Naive thymus-derived CD8-positive, alpha-beta T cell (primary cell): Measurements from ENCODE around the gene SLC23A2. TPM values are rescaled to one million over a fixed set of nuclear protein-coding genes. Genes with fewer than 3 reads are reported as not detected.
"Not testable (repeated sequence)": the region's sequence is repeated elsewhere in the genome, so short reads cannot be mapped to it uniquely, and the experiment has no call there.

ENCODE experiments used
- ATAC-seq, 2 donors: fragments of 150-1000 bp; cut with Tn5 transposase in 1 of 2; sonication (Bioruptor Pico), chemical (Tn5 transposase) in 1 of 2; 1 replicate in 1 of 2; 2 replicates in 1 of 2; pipeline ENCODE4 v1.10.0; 2021; ENCODE audit warnings: mild to moderate bottlenecking in 2 of 2, moderate library complexity in 2 of 2
- POLR2A ChIA-PET: fragments of 350-600 bp; sonication (Branson Sonifier 250); formaldehyde crosslinking; loops from one replicate; lab custom pipeline; 2021; ENCODE audit warnings: antibody characterized with exemption; lab: Charles Lee
- DNase-seq, 10 donors: peaks; one replicate each; pipeline versions ENCODE4 v3.0.0 to v3.0.0-alpha.2; 2020 to 2022
- H3K27ac Mint-ChIP-seq, 10 donors: one replicate each; pipeline ENCODE4 v1.8.0; 2020 to 2022; ENCODE audit warnings: mild to moderate bottlenecking in 10 of 10, mixed read lengths in 10 of 10, moderate library complexity in 4 of 10, inconsistent platforms in 1 of 10
- H3K27me3 Mint-ChIP-seq, 5 donors: one replicate each; pipeline ENCODE4 v1.8.0; 2021 to 2022; ENCODE audit warnings: mixed read lengths in 5 of 5
- H3K36me3 Mint-ChIP-seq, 3 donors: one replicate each; pipeline ENCODE4 v1.8.0; 2020 to 2022; ENCODE audit warnings: mixed read lengths in 3 of 3, mild to moderate bottlenecking in 2 of 3, inconsistent platforms in 1 of 3
- H3K4me1 Mint-ChIP-seq, 4 donors: one replicate each; pipeline ENCODE4 v1.8.0; 2021 to 2022; ENCODE audit warnings: mixed read lengths in 4 of 4
- H3K4me3 Mint-ChIP-seq, 10 donors: one replicate each; pipeline ENCODE4 v1.8.0; 2020 to 2022; ENCODE audit warnings: mild to moderate bottlenecking in 10 of 10, mixed read lengths in 10 of 10, moderate library complexity in 6 of 10, inconsistent platforms in 1 of 10
- H3K9me3 Mint-ChIP-seq, 9 donors: one replicate each; pipeline ENCODE4 v1.8.0; 2020 to 2022; ENCODE audit warnings: mixed read lengths in 9 of 9, mild to moderate bottlenecking in 3 of 9, inconsistent platforms in 1 of 9, moderate library complexity in 1 of 9
- polyA plus RNA-seq, 3 donors: library from polyadenylated mRNA; unstranded; fragments of 300-500 nt; fragmentation: Illumina TruSeq; gene quantifications; one replicate each; pipeline ENCODE4 v1.2.3, GENCODE V29; 2021
- total RNA-seq, 8 experiments: library from RNA in 2 of 8; stranded (reverse) in 2 of 8; gene quantifications; one replicate each; pipeline ENCODE4 v1.2.3 and lab custom pipeline; 2021 to 2026

The SLC23A2 gene
- total and polyA plus RNA-seq, 5 experiments from 2014 or later, result 5.6 to 24.3 (median 8.1) TPM

DNA sequence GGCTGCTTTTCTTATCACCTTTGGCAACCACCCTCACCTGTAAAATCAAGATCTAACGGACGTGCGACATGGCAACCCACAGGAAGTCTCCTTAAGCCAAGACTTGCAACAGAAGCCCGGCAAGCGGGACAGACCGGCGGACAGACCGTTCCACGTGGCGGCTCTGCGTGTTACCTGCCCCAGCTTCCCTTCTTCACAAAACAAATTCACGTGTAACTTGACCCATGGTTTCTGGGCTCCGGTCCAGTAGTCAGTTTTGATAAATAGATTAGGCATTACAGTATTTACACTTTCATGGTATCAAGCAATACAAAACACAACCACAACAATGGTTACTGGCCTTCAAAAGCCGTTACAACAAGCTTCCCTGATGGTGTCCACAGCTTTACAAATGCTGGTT, 145.8 kb downstream of the SLC23A2 start:
- DNase-seq, result no peak
- H3K36me3 Mint-ChIP-seq, result peaks cover 5 to 58% (median 23%) of the 10 kb centered on the region in 3 donors
- ATAC-seq, result no peak
- H3K9me3 Mint-ChIP-seq, result no peaks in the 10 kb centered on the region
- no peak overlapping the region for H3K4me3 Mint-ChIP-seq
- peaks cover 0 to 2% (median 0%) of the 10 kb centered on the region in 4 donors for H3K4me1 Mint-ChIP-seq
- no peaks in the 10 kb centered on the region for H3K27me3 Mint-ChIP-seq
- H3K27ac Mint-ChIP-seq, result no peak overlapping the region
- POLR2A ChIA-PET, result interaction anchor here (0.7 kb wide), 1 partner anchor 42 kb away, joined by 6 read pairs; no protein-coding TSS in a partner anchor

DNA sequence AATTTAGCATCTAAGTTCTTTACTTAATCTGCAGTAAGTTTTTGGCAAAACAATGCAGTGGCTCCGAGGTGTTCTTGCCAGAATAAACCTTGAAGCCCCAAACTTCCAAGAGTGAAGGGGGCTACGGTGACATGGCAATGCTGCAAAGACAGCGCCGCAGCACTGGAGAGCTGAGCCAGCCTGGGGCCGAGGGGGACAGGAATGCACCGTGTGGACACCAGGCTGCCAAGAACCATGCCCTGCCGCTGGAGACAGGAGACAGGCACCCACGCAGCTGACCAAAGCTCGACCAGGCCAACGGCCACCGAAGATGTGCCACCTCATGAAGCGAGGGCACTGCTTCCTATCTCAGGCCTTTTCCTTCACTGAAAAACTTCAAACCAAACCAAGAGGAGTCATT, 146.2 kb downstream of the SLC23A2 start:
- peaks cover under 1 to 54% (median 23%) of the 10 kb centered on the region in 3 donors for H3K36me3 Mint-ChIP-seq
- POLR2A ChIA-PET, result interaction anchor here (0.7 kb wide), 1 partner anchor 41 kb away, joined by 6 read pairs; no protein-coding TSS in a partner anchor
- H3K9me3 Mint-ChIP-seq, result no peaks in the 10 kb centered on the region
- H3K4me1 Mint-ChIP-seq, result peaks cover 0 to 2% (median 0%) of the 10 kb centered on the region in 4 donors
- H3K4me3 Mint-ChIP-seq, result no peak overlapping the region
- no peak overlapping the region for H3K27ac Mint-ChIP-seq
- H3K27me3 Mint-ChIP-seq, result no peaks in the 10 kb centered on the region
- DNase-seq (no peak), ATAC-seq (no peak)

DNA sequence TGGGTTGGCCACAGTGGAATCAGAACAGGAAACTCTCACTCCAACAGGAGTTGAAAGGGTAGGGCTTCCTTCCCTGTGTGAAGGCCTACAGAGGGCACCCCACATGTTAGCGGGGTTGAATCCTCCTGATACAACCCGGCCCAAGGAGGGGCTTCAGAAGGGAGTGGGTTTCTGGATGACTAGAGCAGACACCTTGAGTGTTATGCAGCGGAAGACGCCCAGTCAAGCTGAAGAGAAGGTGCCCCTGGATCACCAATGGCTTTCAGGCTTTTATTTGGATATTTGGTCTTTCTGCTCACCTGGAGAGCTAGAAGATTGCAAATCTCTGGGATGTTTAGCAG, 146.8 kb downstream of the SLC23A2 start:
- no peak for ATAC-seq
- Mint-ChIP-seq H3K36me3 (peaks cover 0 to 49% (median 20%) of the 10 kb centered on the region in 3 donors), H3K27me3 (no peaks in the 10 kb centered on the region), H3K27ac (peak overlapping the region in 2 of 10 donors; percentile 25 to 73), H3K9me3 (no peaks in the 10 kb centered on the region), H3K4me1 (peaks cover 0 to 2% (median 0%) of the 10 kb centered on the region in 4 donors), H3K4me3 (no peak overlapping the region)
- DNase-seq, result no peak
- POLR2A ChIA-PET, result no interaction called here

DNA sequence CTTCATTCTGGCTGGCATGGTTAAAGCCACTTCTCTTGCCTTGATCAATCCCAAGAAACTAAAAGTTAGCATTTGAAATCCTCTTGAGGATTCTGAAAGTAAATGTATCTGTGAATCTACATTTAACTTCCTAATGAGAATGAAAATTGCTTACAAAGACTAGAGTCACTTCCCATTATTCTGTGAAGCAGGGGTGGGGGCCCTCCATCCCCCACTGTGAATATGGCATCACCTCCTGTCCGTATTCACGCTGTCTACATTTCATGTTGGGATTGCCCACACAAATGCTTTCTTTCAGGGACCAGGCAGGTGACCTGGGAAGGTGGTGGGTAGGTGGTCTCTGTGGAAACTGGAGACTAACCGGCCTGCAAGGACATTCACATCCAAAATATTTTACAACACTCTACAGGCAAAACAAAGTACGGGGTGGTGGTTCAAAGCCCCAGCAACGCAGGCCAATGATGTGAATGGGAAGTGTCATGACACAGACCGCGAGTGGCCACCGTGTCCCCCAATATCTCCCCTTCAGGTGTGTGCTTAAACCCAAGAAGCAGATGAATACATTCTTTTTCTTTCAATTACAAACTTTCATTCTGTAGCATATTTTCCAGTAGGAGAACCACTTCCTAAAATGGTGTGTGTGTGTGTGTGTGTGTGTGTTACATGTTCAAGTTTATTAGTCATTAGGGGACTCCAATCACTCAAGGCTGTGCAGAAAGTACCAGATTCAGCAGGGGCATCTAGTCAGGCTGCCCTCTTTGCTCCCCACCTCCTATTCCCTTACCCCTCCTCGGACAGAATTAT, 147.4 kb downstream of the SLC23A2 start:
- peak overlapping the region in 3 of 10 donors; percentile 25 to 76 (median 73) for H3K27ac Mint-ChIP-seq
- POLR2A ChIA-PET, result no interaction called here
- H3K27me3 Mint-ChIP-seq, result no peaks in the 10 kb centered on the region
- H3K4me1 Mint-ChIP-seq, result peaks cover 0 to 2% (median 0%) of the 10 kb centered on the region in 4 donors
- DNase-seq, result no peak
- H3K4me3 Mint-ChIP-seq, result no peak overlapping the region
- no peak for ATAC-seq
- no peaks in the 10 kb centered on the region for H3K9me3 Mint-ChIP-seq
- H3K36me3 Mint-ChIP-seq, result peaks cover 0 to 43% (median 16%) of the 10 kb centered on the region in 3 donors

- no peaks in the 10 kb centered on the region for H3K9me3 Mint-ChIP-seq
- no peaks in the 10 kb centered on the region for H3K27me3 Mint-ChIP-seq
- peaks cover 0 to 34% (median 9%) of the 10 kb centered on the region in 3 donors for H3K36me3 Mint-ChIP-seq
- no peak for ATAC-seq
- POLR2A ChIA-PET, result no interaction called here
- H3K4me1 Mint-ChIP-seq, result peaks cover 0 to 2% (median 0%) of the 10 kb centered on the region in 4 donors
- no peak for DNase-seq
- no peak overlapping the region for H3K4me3 Mint-ChIP-seq
- no peak overlapping the region for H3K27ac Mint-ChIP-seq
Observed at GRCh38 chr20:4853004-4853403, 148.3 kb downstream of the SLC23A2 start.

GRCh38 chr20:4850960-4851359, 150.3 kb downstream of the SLC23A2 start:
- Mint-ChIP-seq H3K27ac (peak overlapping the region in 2 of 10 donors; percentile 50 to 75), H3K9me3 (no peaks in the 10 kb centered on the region), H3K27me3 (no peaks in the 10 kb centered on the region), H3K4me3 (no peak overlapping the region), H3K36me3 (peaks cover 0 to 19% (median 3%) of the 10 kb centered on the region in 3 donors), H3K4me1 (no peaks in the 10 kb centered on the region)
- ATAC-seq, result no peak
- POLR2A ChIA-PET, result no interaction called here
- DNase-seq, result no peak

DNA sequence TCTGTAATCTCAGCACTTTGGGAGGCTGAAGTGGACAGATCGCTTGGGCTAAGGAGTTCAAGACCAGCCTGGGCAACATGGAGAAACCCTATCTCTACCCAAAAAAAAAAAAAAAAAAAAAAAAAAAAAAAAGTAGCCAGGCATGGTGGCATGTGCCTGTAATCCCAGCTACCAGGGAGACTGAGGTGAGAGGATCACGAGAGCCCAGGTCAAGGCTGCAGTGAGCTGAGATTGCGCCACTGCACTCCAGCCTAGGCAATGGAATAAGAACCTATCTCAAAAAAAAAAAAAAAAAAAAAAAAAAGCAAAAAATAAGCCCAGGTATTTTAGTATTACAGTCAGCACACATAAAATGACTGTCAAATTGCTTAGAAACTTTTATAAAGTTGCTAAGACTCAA, 152.5 kb downstream of the SLC23A2 start:
- ATAC-seq, DNase-seq, H3K27ac Mint-ChIP-seq, H3K4me3 Mint-ChIP-seq, H3K27me3 Mint-ChIP-seq, H3K4me1 Mint-ChIP-seq, H3K9me3 Mint-ChIP-seq, H3K36me3 Mint-ChIP-seq: not testable (repeated sequence)
- POLR2A ChIA-PET, result interaction anchor here (0.7 kb wide), 2 partner anchors 9 to 119 kb away, joined by 3 to 9 read pairs; no protein-coding TSS in a partner anchor

- Mint-ChIP-seq H3K27me3 (peaks cover 0 to 1% (median 0%) of the 10 kb centered on the region in 5 donors), H3K36me3 (peaks cover 0 to 1% (median 0%) of the 10 kb centered on the region in 3 donors), H3K27ac (no peak overlapping the region), H3K4me1 (peaks cover 6 to 7% (median 6%) of the 10 kb centered on the region in 4 donors), H3K4me3 (no peak overlapping the region), H3K9me3 (no peaks in the 10 kb centered on the region)
- ATAC-seq (no peak), DNase-seq (no peak)
- POLR2A ChIA-PET, result no interaction called here
Observed at GRCh38 chr20:4848041-4848440, 153.3 kb downstream of the SLC23A2 start.

GRCh38 chr20:4846821-4847220, 154.5 kb downstream of the SLC23A2 start:
- POLR2A ChIA-PET, result interaction anchor here (1.0 kb wide), 1 partner anchor 33 kb away, joined by 9 read pairs; no protein-coding TSS in a partner anchor
- no peaks in the 10 kb centered on the region for H3K9me3 Mint-ChIP-seq
- H3K4me3 Mint-ChIP-seq, result no peak overlapping the region
- no peak for DNase-seq
- ATAC-seq, result no peak
- peaks cover 6 to 7% (median 6%) of the 10 kb centered on the region in 4 donors for H3K4me1 Mint-ChIP-seq
- H3K27me3 Mint-ChIP-seq, result peaks cover 0 to 1% (median 0%) of the 10 kb centered on the region in 5 donors
- H3K36me3 Mint-ChIP-seq, result peaks cover 0 to 1% (median 0%) of the 10 kb centered on the region in 3 donors
- no peak overlapping the region for H3K27ac Mint-ChIP-seq

GRCh38 chr20:4844751-4845465, 156.4 kb downstream of the SLC23A2 start:
- Mint-ChIP-seq H3K4me1 (peaks cover 6 to 12% (median 7%) of the 10 kb centered on the region in 4 donors), H3K9me3 (no peaks in the 10 kb centered on the region), H3K4me3 (peak overlapping the region in 2 of 10 donors; percentile 29 to 59), H3K27ac (peak overlapping the region in 6 of 10 donors; percentile 40 to 99 (median 87)), H3K27me3 (peaks cover 0 to 1% (median 0%) of the 10 kb centered on the region in 5 donors), H3K36me3 (peaks cover 0 to 1% (median 0%) of the 10 kb centered on the region in 3 donors)
- no peak for DNase-seq
- ATAC-seq, result no peak
- POLR2A ChIA-PET, result no interaction called here

GRCh38 chr20:4844325-4844724, 157.0 kb downstream of the SLC23A2 start:
- H3K27ac Mint-ChIP-seq, result peak overlapping the region in 7 of 10 donors; percentile 40 to 99 (median 85)
- peaks cover 0 to 1% (median 0%) of the 10 kb centered on the region in 3 donors for H3K36me3 Mint-ChIP-seq
- peaks cover 0 to 2% (median 0%) of the 10 kb centered on the region in 9 donors for H3K9me3 Mint-ChIP-seq
- peaks cover 6 to 12% (median 7%) of the 10 kb centered on the region in 4 donors for H3K4me1 Mint-ChIP-seq
- no peak for DNase-seq
- H3K27me3 Mint-ChIP-seq, result peaks cover 0 to 1% (median 0%) of the 10 kb centered on the region in 5 donors
- ATAC-seq, result no peak
- H3K4me3 Mint-ChIP-seq, result peak overlapping the region in 3 of 10 donors; percentile 19 to 59 (median 29)
- POLR2A ChIA-PET, result no interaction called here

DNA sequence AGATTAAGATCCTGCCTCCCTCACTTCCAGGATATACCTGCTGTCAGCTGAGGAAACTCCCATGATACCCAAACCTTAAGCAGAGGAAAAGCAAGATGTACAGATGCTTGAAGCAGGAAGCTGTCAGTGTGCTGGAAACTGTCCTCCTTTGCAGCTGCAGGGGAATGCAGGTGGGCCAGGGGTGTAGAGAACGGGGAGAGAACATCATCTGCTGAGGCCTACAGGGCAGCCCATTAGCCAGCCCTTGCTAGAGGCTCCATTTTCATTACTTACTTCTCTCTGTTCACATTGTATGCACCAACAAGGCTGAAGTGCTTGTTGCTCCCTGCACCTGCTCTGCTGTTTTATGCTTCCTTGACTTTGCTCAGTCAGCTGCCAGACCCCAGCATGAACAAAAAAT, 160.5 kb downstream of the SLC23A2 start:
- Mint-ChIP-seq H3K4me1 (peaks cover 7 to 14% (median 10%) of the 10 kb centered on the region in 4 donors), H3K4me3 (no peak overlapping the region), H3K9me3 (peaks cover 0 to 2% (median 0%) of the 10 kb centered on the region in 9 donors), H3K27me3 (peaks cover 0 to 7% (median 2%) of the 10 kb centered on the region in 5 donors), H3K27ac (peak overlapping the region in 1 of 10 donors; percentile 76), H3K36me3 (peaks cover 0 to 1% (median 0%) of the 10 kb centered on the region in 3 donors)
- POLR2A ChIA-PET, result no interaction called here
- ATAC-seq (no peak), DNase-seq (no peak)
